HCT116 (cell line): ENCODE results near the gene CLRN1. TPM values are rescaled to one million over a fixed set of nuclear protein-coding genes. Genes with fewer than 3 reads are reported as not detected.

Experiments used
- ATAC-seq: fragments of 200-7000 bp; cut with Tn5 transposase; 2 replicates; pipeline ENCODE4 v1.9.1; 2020; ENCODE audit warnings: mild to moderate bottlenecking, moderate library complexity
- BruUV-seq: library from RNA; stranded (reverse); fragments of 400-500 nt; replicated peaks from 2 replicates; lab custom pipeline; 2021; lab: Mats Ljungman, UMichigan
- CTCF ChIA-PET: fragments of 300-600 bp; sonication (Branson Sonifier 250); formaldehyde crosslinking; loops from one replicate; lab custom pipeline; 2021; ENCODE audit warnings: antibody characterized with exemption; lab: Charles Lee
- POLR2A ChIA-PET: fragments of 300-600, 350-600 bp; sonication (Branson Sonifier 250); formaldehyde crosslinking; loops from one replicate; lab custom pipeline; 2021; ENCODE audit warnings: antibody characterized with exemption; lab: Charles Lee
- RAD21 ChIA-PET, 2 experiments: fragments of 300-600 bp; sonication (Branson Sonifier 250); formaldehyde crosslinking; loops; one replicate each; lab custom pipeline; 2023; ENCODE audit warnings: low total read pairs in 2 of 2; ENCODE audit not compliant: uncharacterized antibody in 2 of 2, unreplicated experiment in 2 of 2, low non-redundant PET in 1 of 2; lab: Charles Lee
- DNase-seq: peaks from one replicate; pipeline ENCODE4 v3.0.0-alpha.2; 2010; ENCODE audit warnings: low read depth, low spot score
- H2AFZ ChIP-seq: fragments of 200-600 bp; shearing (Covaris generic), sonication (generic); 2 replicates; pipeline ENCODE4 v1.6.1; 2017; ENCODE audit warnings: low read depth, mixed run types, mixed read lengths, antibody characterized with exemption, low read length; ENCODE audit not compliant: poor library complexity, severe bottlenecking
- H3K27ac ChIP-seq: 2 replicates; pipeline ENCODE4 v1.5.1; 2012; ENCODE audit warnings: low read depth, low read length
- H3K27me3 ChIP-seq: fragments of 200-600 bp; sonication (generic); 2 replicates; pipeline ENCODE4 v1.6.1; 2016; ENCODE audit warnings: mixed run types, low read length, mixed read lengths; ENCODE audit not compliant: insufficient read depth
- H3K36me3 ChIP-seq, 2 experiments: fragments of 200-500 bp in 1 of 2; fragments of 200-600 bp in 1 of 2; sonication (Bioruptor generic) in 1 of 2; sonication (generic) in 1 of 2; 2 replicates each; pipeline versions ENCODE4 v1.5.1 to v1.6.1; 2014 to 2016; ENCODE audit warnings: low read length in 2 of 2, inconsistent platforms in 1 of 2, mixed read lengths in 1 of 2, mixed run types in 1 of 2; ENCODE audit not compliant: insufficient read depth in 2 of 2, control insufficient read depth in 1 of 2
- H3K4me1 ChIP-seq, 2 experiments: fragments of 200-600 bp in 1 of 2; sonication (generic) in 1 of 2; 2 replicates each; pipeline versions ENCODE4 v1.5.1 to v1.6.1; 2012 to 2017; ENCODE audit warnings: low read length in 2 of 2, inconsistent platforms in 1 of 2, mild to moderate bottlenecking in 1 of 2, mixed read lengths in 1 of 2, mixed run types in 1 of 2, moderate library complexity in 1 of 2; ENCODE audit not compliant: insufficient read depth in 2 of 2, control insufficient read depth in 1 of 2
- H3K4me2 ChIP-seq: fragments of 200-600 bp; sonication (generic); 2 replicates; pipeline ENCODE4 v1.6.1; 2017; ENCODE audit warnings: mixed run types, low read length, mixed read lengths
- H3K4me3 ChIP-seq, 2 experiments: fragments of 200-600 bp in 1 of 2; sonication (generic) in 1 of 2; replicated peaks in 1 of 2; 2 replicates each; pipeline ENCODE4 v1.5.1; 2011 to 2016; ENCODE audit warnings: low read length in 2 of 2, control low read depth in 1 of 2, low read depth in 1 of 2, mild to moderate bottlenecking in 1 of 2, mixed read lengths in 1 of 2, mixed run types in 1 of 2
- H3K79me2 ChIP-seq: fragments of 200-600 bp; sonication (generic); 2 replicates; pipeline ENCODE4 v1.6.1; 2017; ENCODE audit warnings: mild to moderate bottlenecking, mixed run types, low read length, moderate library complexity, mixed read lengths; ENCODE audit not compliant: insufficient read depth
- H3K9ac ChIP-seq: fragments of 200-600 bp; sonication (generic); 2 replicates; pipeline ENCODE4 v1.6.1; 2016; ENCODE audit warnings: low read length, mixed read lengths
- H3K9me2 ChIP-seq: fragments of 200-600 bp; sonication (generic), shearing (Covaris generic); 2 replicates; pipeline ENCODE4 v1.6.1; 2017; ENCODE audit warnings: mixed run types, mild to moderate bottlenecking, moderate library complexity; ENCODE audit not compliant: insufficient read depth
- H3K9me3 ChIP-seq, 2 experiments: fragments of 200-500 bp in 1 of 2; fragments of 200-600 bp in 1 of 2; sonication (Bioruptor generic) in 1 of 2; sonication (generic) in 1 of 2; 2 replicates each; pipeline ENCODE4 v1.6.1; 2014 to 2017; ENCODE audit warnings: low read length in 2 of 2, mixed read lengths in 2 of 2, inconsistent platforms in 1 of 2, low read depth in 1 of 2, mild to moderate bottlenecking in 1 of 2, mixed run types in 1 of 2, moderate library complexity in 1 of 2; ENCODE audit not compliant: control insufficient read depth in 1 of 2, insufficient read depth in 1 of 2
- H4K20me1 ChIP-seq: fragments of 200-600 bp; sonication (generic), shearing (Covaris generic); 2 replicates; pipeline ENCODE4 v1.6.1; 2017; ENCODE audit warnings: mixed run types, mild to moderate bottlenecking, moderate library complexity; ENCODE audit not compliant: insufficient read depth
- CEBPB ChIP-seq: IDR thresholded peaks from 2 replicates; pipeline ENCODE4 v1.6.1; 2012; ENCODE audit warnings: low read depth
- EGR1 ChIP-seq: IDR thresholded peaks from 2 replicates; pipeline ENCODE4 v1.6.1; 2012; ENCODE audit warnings: low read depth
- ELF1 ChIP-seq: IDR thresholded peaks from 2 replicates; pipeline ENCODE4 v1.6.1; 2012; ENCODE audit warnings: low read depth, borderline replicate concordance
- FOSL1 ChIP-seq: IDR thresholded peaks from 2 replicates; pipeline ENCODE4 v1.6.1; 2012; ENCODE audit warnings: low read depth
- JUND ChIP-seq: IDR thresholded peaks from 2 replicates; pipeline ENCODE4 v1.6.1; 2012
- POLR2A ChIP-seq: IDR thresholded peaks from 2 replicates; pipeline ENCODE4 v1.7.0; 2011; ENCODE audit warnings: borderline replicate concordance; ENCODE audit not compliant: insufficient read depth, insufficient read length; ENCODE audit errors: extremely low read depth
- POLR2AphosphoS5 ChIP-seq: IDR thresholded peaks from 2 replicates; pipeline ENCODE4 v1.6.1; 2011; ENCODE audit warnings: mild to moderate bottlenecking, low read depth, low read length, moderate library complexity
- RAD21 ChIP-seq: IDR thresholded peaks from 2 replicates; pipeline ENCODE4 v1.6.1; 2012; ENCODE audit warnings: low read depth, mild to moderate bottlenecking
- REST ChIP-seq: IDR thresholded peaks from 2 replicates; pipeline ENCODE4 v1.6.1; 2012; ENCODE audit warnings: low read depth
- SIN3A ChIP-seq: IDR thresholded peaks from 2 replicates; pipeline ENCODE4 v1.6.1; 2012; ENCODE audit warnings: low read depth
- SP1 ChIP-seq: IDR thresholded peaks from 2 replicates; pipeline ENCODE4 v1.6.1; 2012; ENCODE audit warnings: low read depth
- YY1 ChIP-seq: IDR thresholded peaks from 2 replicates; pipeline ENCODE4 v1.6.1; 2011; ENCODE audit warnings: low read length, low read depth, moderate library complexity, mild to moderate bottlenecking; ENCODE audit not compliant: insufficient replicate concordance; ENCODE audit errors: extremely low read depth
- ZBTB33 ChIP-seq: IDR thresholded peaks from 2 replicates; pipeline ENCODE4 v1.6.1; 2011; ENCODE audit warnings: mild to moderate bottlenecking, low read length, moderate library complexity; ENCODE audit not compliant: insufficient replicate concordance; ENCODE audit errors: extremely low read depth
- intact Hi-C: fragments of 100-400 bp; cut with micrococcal nuclease; formaldehyde crosslinking; loops from 2 replicates; pipeline ENCODE4 v1.10.0; 2022
- total RNA-seq: library from RNA; stranded (reverse); gene quantifications from one replicate; pipeline ENCODE4 v1.2.1, GENCODE V29; 2021; ENCODE audit not compliant: unreplicated experiment

Gene CLRN1
- total RNA-seq, 1 experiment from 2014 or later: not detected

GRCh38 chr3:150998996-150999395 is 26.5 kb upstream of the CLRN1 start:
- H2AFZ ChIP-seq: no peak overlapping the region
- intact Hi-C loops: no loop called here
- H3K4me1 ChIP-seq: peaks cover 0 to 8% of the 10 kb centered on the region in 2 experiments; a peak in 2 of 4 replicates
- H3K4me3 ChIP-seq: no peak overlapping the region
- H3K27me3 ChIP-seq: no peaks in the 10 kb centered on the region
- no peaks in the 10 kb centered on the region for H3K9me3 ChIP-seq
- no peak overlapping the region for H3K4me2 ChIP-seq
- H3K79me2 ChIP-seq: no peaks in the 10 kb centered on the region
- ATAC-seq: no peak
- H4K20me1 ChIP-seq: no peaks in the 10 kb centered on the region
- TF ChIP-seq REST (no peak), POLR2A (no peak), YY1 (no peak), SP1 (no peak)
- no peaks in the 10 kb centered on the region for H3K9me2 ChIP-seq
- no peak for DNase-seq
- BruUV-seq: no TSS peak
- no peaks in the 10 kb centered on the region for H3K36me3 ChIP-seq
- ChIA-PET RAD21 (no interaction called here), CTCF (interaction anchor here (1.0 kb wide), 1 partner anchor 10 kb away, joined by 3 read pairs; no protein-coding TSS in a partner anchor), POLR2A (no interaction called here)
- H3K27ac ChIP-seq: no peak overlapping the region
- no peak overlapping the region for H3K9ac ChIP-seq

- H3K4me3 ChIP-seq: no peak overlapping the region
- no peak overlapping the region for H3K27ac ChIP-seq
- H3K9me3 ChIP-seq: no peaks in the 10 kb centered on the region
- no peaks in the 10 kb centered on the region for H3K9me2 ChIP-seq
- H4K20me1 ChIP-seq: no peaks in the 10 kb centered on the region
- no peak overlapping the region for H3K9ac ChIP-seq
- H3K36me3 ChIP-seq: no peaks in the 10 kb centered on the region
- H2AFZ ChIP-seq: no peak overlapping the region
- no TSS peak for BruUV-seq
- no peaks in the 10 kb centered on the region for H3K4me1 ChIP-seq
- RAD21 ChIA-PET: no interaction called here
- no peak for DNase-seq
- no peaks in the 10 kb centered on the region for H3K27me3 ChIP-seq
- ATAC-seq: no peak
- intact Hi-C loops: no loop called here
- CTCF ChIA-PET: no interaction called here
- POLR2A ChIA-PET: no interaction called here
- no peak overlapping the region for H3K4me2 ChIP-seq
- H3K79me2 ChIP-seq: no peaks in the 10 kb centered on the region
- TF ChIP-seq POLR2AphosphoS5 (no peak), EGR1 (no peak), CEBPB (no peak), FOSL1 (no peak), RAD21 (no peak), JUND (no peak), POLR2A (no peak), SIN3A (no peak), ELF1 (no peak), ZBTB33 (no peak)
Observed at GRCh38 chr3:150996731-150997130, 24.2 kb upstream of the CLRN1 start.
